ENCODE measurements around the gene CNTLN. TPM values are rescaled to one million over a fixed set of nuclear protein-coding genes. Genes with fewer than 3 reads are reported as not detected.

Gene CNTLN
- polyA plus RNA-seq, 2 of the 4 experiments (the other 2 are of a cell fraction): 8.5 to 11.9 TPM

- TF ChIP-seq USF2 (IDR thresholded peaks at IDR 0.05) (no peak), CBX8 (IDR thresholded peaks at IDR 0.05) (no peak), PBX3 (IDR thresholded peaks at IDR 0.05) (no peak), HOXA7 (CRISPR knock-in tag; IDR thresholded peaks at IDR 0.05) (no peak), MYC (IDR thresholded peaks at IDR 0.05; ENCODE audit: borderline replicate concordance, low read length) (no peak)
Observed at GRCh38 chr9:17470036-17470813, 335.4 kb downstream of the CNTLN start (continued).

- H3K4me2 ChIP-seq: no peak overlapping the region
- no peak for DNase-seq (ENCODE audit: low read depth in 1 of 2, low spot score in 1 of 2)
- WGBS (ENCODE audit: missing lambda C conversion rate): 100% methylated on average over 2 of the region's 2 CpGs
- no peaks in the 10 kb centered on the region for H3K9me3 ChIP-seq
- ChIA-PET POLR2A (no interaction called here), CTCF (interaction anchor here (1.3 kb wide), 1 partner anchor 9 kb away, joined by 3 read pairs; no protein-coding TSS in a partner anchor)
- H3K4me3 ChIP-seq: no peak overlapping the region
- peak; percentile 23 for FAIRE-seq
- no peak for ATAC-seq
- H3K27ac ChIP-seq: no peak overlapping the region
- H3K4me1 ChIP-seq: no peaks in the 10 kb centered on the region
- TF ChIP-seq FOXS1 (CRISPR knock-in tag; IDR thresholded peaks at IDR 0.05) (no peak), EP300 (IDR thresholded peaks at IDR 0.05) (no peak), CBX2 (IDR thresholded peaks at IDR 0.05; ENCODE audit: borderline replicate concordance, low read depth) (no peak), MYC (IDR thresholded peaks at IDR 0.05; ENCODE audit: borderline replicate concordance, low read length) (no peak), TFCP2L1 (CRISPR knock-in tag; IDR thresholded peaks at IDR 0.05) (no peak), HES2 (IDR thresholded peaks at IDR 0.05) (no peak), HDAC2 (IDR thresholded peaks at IDR 0.05) (no peak), HOXB5 (CRISPR knock-in tag; IDR thresholded peaks at IDR 0.05) (no peak), RNF2 (IDR thresholded peaks at IDR 0.05; ENCODE audit: borderline replicate concordance, low read depth) (no peak), FOSL2 (IDR thresholded peaks at IDR 0.05) (no peak), FOSL2 (CRISPR knock-in tag; IDR thresholded peaks at IDR 0.05) (no peak), NR3C1 (IDR thresholded peaks at IDR 0.05) (no peak), ZC3H11A (IDR thresholded peaks at IDR 0.05) (no peak), FOSB (CRISPR knock-in tag; IDR thresholded peaks at IDR 0.05) (no peak), REST (IDR thresholded peaks at IDR 0.05) (no peak), HMGXB4 (CRISPR knock-in tag; IDR thresholded peaks at IDR 0.05; ENCODE audit: borderline replicate concordance) (no peak), PBX3 (IDR thresholded peaks at IDR 0.05) (no peak)
Observed at GRCh38 chr9:17472126-17472525, 337.3 kb downstream of the CNTLN start.
